ENCODE measurements around the gene QRSL1. TPM values are rescaled to one million over a fixed set of nuclear protein-coding genes. Genes with fewer than 3 reads are reported as not detected.

QRSL1 gene
- total and polyA plus RNA-seq, 12 donors = 8.1 to 20.0 (median 14.5) TPM

- H3K36me3 ChIP-seq = peaks cover 0 to 64% (median 0%) of the 10 kb centered on the region in 9 donors
- 69 to 75% methylated on average over 1 of the region's 1 CpG for WGBS, 2 donors
- no peaks in the 10 kb centered on the region for H3K9me3 ChIP-seq
- intact Hi-C loops (cut with DNase I) = loop anchor here in 1 of 10 donors (10.0 kb wide), 1 partner anchor 361 kb away; the partner anchor contains the start of gene CD24
- no peak for TF ChIP-seq CTCF (IDR thresholded peaks at IDR 0.05)
- DNase-seq (no peak), ATAC-seq (no peak)
- no peaks in the 10 kb centered on the region for H3K27me3 ChIP-seq
- H3K4me1 ChIP-seq = no peaks in the 10 kb centered on the region
- no peak overlapping the region for H3K4me3 ChIP-seq
- no peak overlapping the region for H3K27ac ChIP-seq
Observed at GRCh38 chr6:106614166-106614565, 15.2 kb upstream of the QRSL1 start.

GRCh38 chr6:106614592-106615257 is 14.7 kb upstream of the QRSL1 start:
- WGBS, 2 donors = 82 to 88% methylated on average over 3 of the region's 3 CpGs
- Histone ChIP-seq H3K4me1 (no peaks in the 10 kb centered on the region), H3K9me3 (no peaks in the 10 kb centered on the region), H3K27me3 (no peaks in the 10 kb centered on the region), H3K36me3 (peaks cover 0 to 65% (median 0%) of the 10 kb centered on the region in 9 donors), H3K27ac (no peak overlapping the region), H3K4me3 (no peak overlapping the region)
- ATAC-seq = no peak
- DNase-seq = no peak
- no peak for TF ChIP-seq CTCF (IDR thresholded peaks at IDR 0.05)
- intact Hi-C loops (cut with DNase I) = loop anchor here in 1 of 10 donors (10.0 kb wide), 1 partner anchor 360 kb away; the partner anchor contains the start of gene CD24

- ATAC-seq (no peak), DNase-seq (no peak)
- no peak overlapping the region for H3K27ac ChIP-seq
- no peaks in the 10 kb centered on the region for H3K9me3 ChIP-seq
- H3K4me3 ChIP-seq = no peak overlapping the region
- no peak for TF ChIP-seq CTCF (IDR thresholded peaks at IDR 0.05)
- peaks cover 0 to 86% (median 0%) of the 10 kb centered on the region in 9 donors for H3K36me3 ChIP-seq
- H3K4me1 ChIP-seq = no peaks in the 10 kb centered on the region
- H3K27me3 ChIP-seq = no peaks in the 10 kb centered on the region
- intact Hi-C loops (cut with DNase I) = loop anchor here in 1 of 10 donors (10.0 kb wide), 1 partner anchor 357 kb away; the partner anchor contains the start of gene CD24
Observed at GRCh38 chr6:106617302-106617701, 12.1 kb upstream of the QRSL1 start.

GRCh38 chr6:106617857-106618256 is 11.5 kb upstream of the QRSL1 start:
- no peak for TF ChIP-seq CTCF (IDR thresholded peaks at IDR 0.05)
- Histone ChIP-seq H3K27me3 (no peaks in the 10 kb centered on the region), H3K27ac (no peak overlapping the region), H3K4me3 (no peak overlapping the region), H3K36me3 (peaks cover 0 to 91% (median 0%) of the 10 kb centered on the region in 9 donors), H3K4me1 (no peaks in the 10 kb centered on the region), H3K9me3 (no peaks in the 10 kb centered on the region)
- intact Hi-C loops (cut with DNase I) = loop anchor here in 1 of 10 donors (10.0 kb wide), 1 partner anchor 357 kb away; the partner anchor contains the start of gene CD24
- ATAC-seq (no peak), DNase-seq (no peak)
- WGBS, 2 donors = 96 to 97% methylated on average over 1 of the region's 1 CpG

Data from heart right ventricle (tissue), 16 donors.